Astrocyte (in vitro differentiated cells and primary cell): ENCODE results near the gene PGC.

ENCODE experiments used
- EZH2 ChIP-seq: IDR thresholded peaks from 2 replicates; pipeline ENCODE4 v1.6.1; 2012; ENCODE audit warnings: mild to moderate bottlenecking, low read length, inconsistent platforms; ENCODE audit not compliant: insufficient read depth
- TF ChIP-seq, protein P1 (sequence below): IDR thresholded peaks from 2 replicates; pipeline ENCODE4 v1.5.1; 2011; ENCODE audit warnings: low read depth, mild to moderate bottlenecking, inconsistent platforms, low read length, moderate library complexity; ENCODE audit not compliant: insufficient read depth

DNA sequence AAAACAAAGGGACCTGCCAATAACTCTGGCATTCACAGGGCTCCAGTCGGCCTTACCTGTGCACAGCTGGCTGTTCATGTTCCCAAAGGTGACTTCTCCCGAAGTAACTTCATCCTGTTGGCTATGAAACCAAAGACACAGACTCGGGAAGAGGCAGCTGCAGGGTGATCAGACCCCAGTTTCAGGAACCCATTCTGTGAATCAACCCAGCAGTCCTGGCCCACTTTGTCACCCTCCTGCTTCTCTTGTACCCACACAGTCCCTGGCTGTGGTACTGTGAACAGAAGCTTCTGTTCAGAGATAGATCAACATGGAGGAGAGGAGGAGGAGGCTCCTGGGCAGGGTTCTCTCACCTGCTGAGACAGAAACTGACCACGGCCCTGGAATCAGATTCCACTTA lies 8.7 kb upstream of the PGC start:
- TF ChIP-seq, protein P1, sequence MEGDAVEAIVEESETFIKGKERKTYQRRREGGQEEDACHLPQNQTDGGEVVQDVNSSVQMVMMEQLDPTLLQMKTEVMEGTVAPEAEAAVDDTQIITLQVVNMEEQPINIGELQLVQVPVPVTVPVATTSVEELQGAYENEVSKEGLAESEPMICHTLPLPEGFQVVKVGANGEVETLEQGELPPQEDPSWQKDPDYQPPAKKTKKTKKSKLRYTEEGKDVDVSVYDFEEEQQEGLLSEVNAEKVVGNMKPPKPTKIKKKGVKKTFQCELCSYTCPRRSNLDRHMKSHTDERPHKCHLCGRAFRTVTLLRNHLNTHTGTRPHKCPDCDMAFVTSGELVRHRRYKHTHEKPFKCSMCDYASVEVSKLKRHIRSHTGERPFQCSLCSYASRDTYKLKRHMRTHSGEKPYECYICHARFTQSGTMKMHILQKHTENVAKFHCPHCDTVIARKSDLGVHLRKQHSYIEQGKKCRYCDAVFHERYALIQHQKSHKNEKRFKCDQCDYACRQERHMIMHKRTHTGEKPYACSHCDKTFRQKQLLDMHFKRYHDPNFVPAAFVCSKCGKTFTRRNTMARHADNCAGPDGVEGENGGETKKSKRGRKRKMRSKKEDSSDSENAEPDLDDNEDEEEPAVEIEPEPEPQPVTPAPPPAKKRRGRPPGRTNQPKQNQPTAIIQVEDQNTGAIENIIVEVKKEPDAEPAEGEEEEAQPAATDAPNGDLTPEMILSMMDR = no peak
- TF ChIP-seq EZH2 = no peak
